OCI-LY1 (cell line): ENCODE results near the gene RPS16.

Experiments
- H2AFZ ChIP-seq: fragments of 200-600 bp; sonication (generic), shearing (Covaris generic); 2 replicates; pipeline ENCODE4 v1.6.0; 2014; ENCODE audit warnings: antibody characterized with exemption, mild to moderate bottlenecking, low read length
- H3F3A ChIP-seq: fragments of 200-600 bp; sonication (generic), shearing (Covaris generic); 2 replicates; pipeline ENCODE4 v1.6.0; 2014; ENCODE audit warnings: mild to moderate bottlenecking, antibody characterized with exemption, low read length, moderate library complexity; ENCODE audit not compliant: insufficient read depth
- H3K27ac ChIP-seq: fragments of 200-600 bp; sonication (generic); 2 replicates; pipeline ENCODE4 v1.5.1; 2014; ENCODE audit warnings: low read length, mixed run types, mild to moderate bottlenecking, low read depth; ENCODE audit not compliant: poor library complexity, severe bottlenecking
- H3K27me3 ChIP-seq: fragments of 200-600 bp; sonication (generic); 2 replicates; pipeline ENCODE4 v1.6.0; 2014; ENCODE audit warnings: antibody characterized with exemption, mild to moderate bottlenecking, low read length, moderate library complexity; ENCODE audit not compliant: insufficient read depth
- H3K36me3 ChIP-seq: fragments of 200-600 bp; sonication (generic); 2 replicates; pipeline ENCODE4 v1.6.1; 2014; ENCODE audit warnings: mild to moderate bottlenecking, antibody characterized with exemption, low read length, moderate library complexity, mixed read lengths; ENCODE audit not compliant: insufficient read depth
- H3K4me1 ChIP-seq: fragments of 200-600 bp; sonication (generic); 2 replicates; pipeline ENCODE4 v1.5.1; 2014; ENCODE audit warnings: mild to moderate bottlenecking, low read length, moderate library complexity; ENCODE audit not compliant: insufficient read depth, severe bottlenecking
- H3K4me2 ChIP-seq: fragments of 200-600 bp; sonication (generic), shearing (Covaris generic); 2 replicates; pipeline ENCODE4 v1.6.1; 2014; ENCODE audit warnings: low read length
- H3K4me3 ChIP-seq: fragments of 200-600 bp; sonication (generic); 2 replicates; pipeline ENCODE4 v1.5.1; 2014; ENCODE audit warnings: low read length, low read depth, mild to moderate bottlenecking, mixed read lengths; ENCODE audit not compliant: poor library complexity, severe bottlenecking
- H3K79me2 ChIP-seq: fragments of 200-600 bp; shearing (Covaris generic); 2 replicates; pipeline ENCODE4 v1.6.1; 2016; ENCODE audit warnings: mixed run types, low read length, mixed read lengths; ENCODE audit not compliant: insufficient read depth
- H3K9ac ChIP-seq: fragments of 200-600 bp; sonication (generic), shearing (Covaris generic); 2 replicates; pipeline ENCODE4 v1.6.1; 2014; ENCODE audit warnings: mild to moderate bottlenecking, low read length, mixed read lengths
- H3K9me2 ChIP-seq: fragments of 200-600 bp; sonication (generic), shearing (Covaris generic); 2 replicates; pipeline ENCODE4 v1.6.1; 2014; ENCODE audit warnings: low read depth, mild to moderate bottlenecking, low read length, mixed read lengths
- H3K9me3 ChIP-seq: fragments of 200-600 bp; shearing (Covaris generic); 2 replicates; pipeline ENCODE4 v1.6.1; 2014; ENCODE audit warnings: low read length, mixed read lengths
- H4K20me1 ChIP-seq: fragments of 200-600 bp; sonication (generic), shearing (Covaris generic); 2 replicates; pipeline ENCODE4 v1.6.0; 2016; ENCODE audit warnings: mild to moderate bottlenecking, low read length; ENCODE audit not compliant: insufficient read depth
- CTCF ChIP-seq: fragments of 200-600 bp; sonication (generic), shearing (Covaris generic); IDR thresholded peaks from 2 replicates; pipeline ENCODE4 v1.5.1; 2017; ENCODE audit warnings: mild to moderate bottlenecking, antibody characterized with exemption, low read length, moderate library complexity, mixed read lengths
- EZH2 ChIP-seq: fragments of 200-600 bp; sonication (generic), shearing (Covaris generic); IDR thresholded peaks from 2 replicates; pipeline ENCODE4 v1.8.0; 2017; ENCODE audit warnings: borderline replicate concordance, mixed run types, mild to moderate bottlenecking, antibody characterized with exemption, low read length, moderate library complexity, mixed read lengths

The RPS16 gene

GRCh38 chr19:39385629-39386411, 49.9 kb downstream of the RPS16 start:
- Histone ChIP-seq H3K4me1 (peaks cover 8% of the 10 kb centered on the region), H3K79me2 (no peaks in the 10 kb centered on the region), H3K9me3 (no peaks in the 10 kb centered on the region), H3K27ac (no peak overlapping the region), H3K9ac (no peak overlapping the region), H3K9me2 (no peaks in the 10 kb centered on the region), H3K36me3 (peaks cover 71% of the 10 kb centered on the region), H3K4me3 (no peak overlapping the region), H4K20me1 (no peaks in the 10 kb centered on the region), H3K4me2 (no peak overlapping the region), H2AFZ (no peak overlapping the region), H3K27me3 (no peaks in the 10 kb centered on the region), H3F3A (no peaks in the 10 kb centered on the region)
- TF ChIP-seq CTCF (no peak), EZH2 (no peak)

GRCh38 chr19:39384839-39385568, 50.7 kb downstream of the RPS16 start:
- Histone ChIP-seq H3K9ac (no peak overlapping the region), H3K9me2 (no peaks in the 10 kb centered on the region), H3K9me3 (no peaks in the 10 kb centered on the region), H3F3A (no peaks in the 10 kb centered on the region), H3K27ac (no peak overlapping the region), H4K20me1 (no peaks in the 10 kb centered on the region), H2AFZ (no peak overlapping the region), H3K79me2 (no peaks in the 10 kb centered on the region), H3K4me2 (no peak overlapping the region), H3K4me3 (no peak overlapping the region), H3K4me1 (peaks cover 5% of the 10 kb centered on the region), H3K36me3 (peaks cover 79% of the 10 kb centered on the region), H3K27me3 (no peaks in the 10 kb centered on the region)
- TF ChIP-seq CTCF (no peak), EZH2 (no peak)
